Panc1 (cell line): ENCODE results near the gene BMP7. TPM values are rescaled to one million over a fixed set of nuclear protein-coding genes. Genes with fewer than 3 reads are reported as not detected.

Experiments used
- ATAC-seq: fragments of 200-7000 bp; cut with Tn5 transposase; 2 replicates; pipeline ENCODE4 v1.9.1; 2020; ENCODE audit warnings: mild to moderate bottlenecking, moderate library complexity
- BruUV-seq: library from RNA; stranded (reverse); fragments of 400-500 nt; replicated peaks from 2 replicates; lab custom pipeline; 2021; lab: Mats Ljungman, UMichigan
- CTCF ChIA-PET: fragments of 300-600 bp; sonication (Branson Sonifier 250); formaldehyde crosslinking; loops from one replicate; lab custom pipeline; 2022; ENCODE audit warnings: antibody characterized with exemption; lab: Charles Lee
- POLR2A ChIA-PET: fragments of 300-600 bp; sonication (Branson Sonifier 250); formaldehyde crosslinking; loops from one replicate; lab custom pipeline; 2022; ENCODE audit warnings: antibody characterized with exemption; lab: Charles Lee
- DNase-seq: peaks from one replicate; pipeline ENCODE4 v3.0.0-alpha.2; 2010; ENCODE audit warnings: low read depth, low spot score
- H3K27ac ChIP-seq: 2 replicates; pipeline ENCODE4 v1.5.1; 2011; ENCODE audit warnings: mild to moderate bottlenecking, low read length, inconsistent platforms
- H3K27me3 ChIP-seq: fragments of 200-500 bp; sonication (Bioruptor generic); 2 replicates; pipeline ENCODE4 v1.6.0; 2014; ENCODE audit warnings: low read length, inconsistent platforms; ENCODE audit not compliant: control insufficient read depth, insufficient read depth
- H3K36me3 ChIP-seq: fragments of 200-500 bp; sonication (Bioruptor generic); 2 replicates; pipeline ENCODE4 v1.5.1; 2014; ENCODE audit warnings: inconsistent platforms, mild to moderate bottlenecking, low read length, moderate library complexity; ENCODE audit not compliant: control insufficient read depth, insufficient read depth
- H3K4me1 ChIP-seq: 2 replicates; pipeline ENCODE4 v1.5.1; 2011; ENCODE audit warnings: inconsistent platforms, mild to moderate bottlenecking, low read length, moderate library complexity; ENCODE audit not compliant: control insufficient read depth, insufficient read depth
- H3K4me3 ChIP-seq, 2 experiments: 2 replicates each; pipeline ENCODE4 v1.5.1; 2011 to 2012; ENCODE audit warnings: low read depth in 2 of 2, low read length in 2 of 2, mild to moderate bottlenecking in 2 of 2, inconsistent platforms in 1 of 2, moderate library complexity in 1 of 2
- H3K9me3 ChIP-seq: fragments of 200-500 bp; sonication (Bioruptor generic); 2 replicates; pipeline ENCODE4 v1.5.1; 2014; ENCODE audit warnings: low read depth, mild to moderate bottlenecking, inconsistent platforms, low read length, moderate library complexity; ENCODE audit not compliant: control insufficient read depth, insufficient read depth
- CTCF ChIP-seq: fragments of 450-650 bp; IDR thresholded peaks from 2 replicates; pipeline ENCODE4 v1.5.1; 2017; ENCODE audit warnings: mild to moderate bottlenecking
- POLR2AphosphoS5 ChIP-seq: IDR thresholded peaks from 2 replicates; pipeline ENCODE4 v1.6.1; 2012; ENCODE audit warnings: mild to moderate bottlenecking, low read depth, low read length, moderate library complexity
- REST ChIP-seq, 2 experiments: IDR thresholded peaks; 2 replicates each; pipeline ENCODE4 v1.6.1; 2011 to 2012; ENCODE audit warnings: low read depth in 2 of 2, control low read depth in 1 of 2, low read length in 1 of 2, mild to moderate bottlenecking in 1 of 2, moderate library complexity in 1 of 2; ENCODE audit not compliant: insufficient read depth in 1 of 2
- SIN3A ChIP-seq: IDR thresholded peaks from 2 replicates; pipeline ENCODE4 v1.6.1; 2012; ENCODE audit warnings: low read depth, mild to moderate bottlenecking, low read length, moderate library complexity, borderline replicate concordance; ENCODE audit not compliant: insufficient read depth
- TCF7L2 ChIP-seq: IDR thresholded peaks from 2 replicates; pipeline ENCODE4 v1.6.1; 2011; ENCODE audit warnings: mild to moderate bottlenecking, low read depth, low read length, inconsistent platforms
- in situ Hi-C: cut with HindIII; loops from 2 replicates; pipeline ENCODE4 v1.10.0; 2016; ENCODE audit warnings: low sequenced_read_pairs, low pct_unique_long_range_greater_than_20kb
- intact Hi-C: fragments of 100-400 bp; cut with micrococcal nuclease; formaldehyde crosslinking; loops from one replicate; pipeline ENCODE4 v1.10.0; 2022; ENCODE audit not compliant: unreplicated experiment
- total RNA-seq: library from RNA; stranded (reverse); gene quantifications from one replicate; pipeline ENCODE4 v1.2.1, GENCODE V29; 2021; ENCODE audit not compliant: unreplicated experiment

The BMP7 gene
- total RNA-seq, 1 experiment from 2014 or later: 11.5 TPM

- TF ChIP-seq POLR2AphosphoS5 (no peak), CTCF (no peak), SIN3A (no peak), TCF7L2 (no peak), REST (IDR thresholded peaks at IDR 0.05; ENCODE audit: insufficient read depth in 1 of 2, low read depth in 2 of 2, low read length in 1 of 2) (no peak)
- POLR2A ChIA-PET: no interaction called here
- intact Hi-C loops: no loop called here
- H3K4me3 ChIP-seq: no peak overlapping the region
- H3K27ac ChIP-seq: no peak overlapping the region
- DNase-seq (no peak), ATAC-seq (0 out of 2 replicates have a peak, but pooled peaks have one; percentile 47)
- peaks cover 11% of the 10 kb centered on the region for H3K27me3 ChIP-seq
- in situ Hi-C loops: no loop called here
- H3K4me1 ChIP-seq: no peaks in the 10 kb centered on the region
- H3K9me3 ChIP-seq: no peaks in the 10 kb centered on the region
- no TSS peak for BruUV-seq
- no peaks in the 10 kb centered on the region for H3K36me3 ChIP-seq
- CTCF ChIA-PET: no interaction called here
Measured at GRCh38 chr20:57289391-57290177, 23.1 kb upstream of the BMP7 start.

- in situ Hi-C loops: no loop called here
- H3K4me3 ChIP-seq: no peak overlapping the region
- ATAC-seq (no peak), DNase-seq (no peak)
- intact Hi-C loops: no loop called here
- no TSS peak for BruUV-seq
- ChIA-PET POLR2A (no interaction called here), CTCF (no interaction called here)
- peaks cover 12% of the 10 kb centered on the region for H3K27me3 ChIP-seq
- H3K36me3 ChIP-seq: no peaks in the 10 kb centered on the region
- H3K27ac ChIP-seq: no peak overlapping the region
- TF ChIP-seq SIN3A (no peak), POLR2AphosphoS5 (no peak), REST (IDR thresholded peaks at IDR 0.05; ENCODE audit: insufficient read depth in 1 of 2, low read depth in 2 of 2, low read length in 1 of 2) (no peak), TCF7L2 (no peak), CTCF (no peak)
- no peaks in the 10 kb centered on the region for H3K9me3 ChIP-seq
- no peaks in the 10 kb centered on the region for H3K4me1 ChIP-seq
Measured at GRCh38 chr20:57288651-57289277, 22.3 kb upstream of the BMP7 start.
